ENCODE results near the gene CYP27C1.

GRCh38 chr2:127155028-127155581, 65.0 kb downstream of the CYP27C1 start:
- TF ChIP-seq CTCF (IDR thresholded peaks at IDR 0.05; ENCODE audit: insufficient read depth, low read depth, low read length) = no peak
- TF ChIP-seq EZH2 (IDR thresholded peaks at IDR 0.05; ENCODE audit: insufficient read depth, low read length) = no peak

All from astrocyte (in vitro differentiated cells and primary cell).